HG02588 (cell line): Measurements from ENCODE around the gene SSBP4.

Source experiments
- ATAC-seq: cut with Tn5 transposase; IDR thresholded peaks from one replicate; pipeline ENCODE4 v1.9.1; 2021; ENCODE audit warnings: mild to moderate bottlenecking, moderate library complexity; ENCODE audit not compliant: unreplicated experiment

The SSBP4 gene

GRCh38 chr19:18419699-18420460 lies 682 bp downstream of the SSBP4 start:
- no peak for ATAC-seq

GRCh38 chr19:18420930-18421329 lies 1.7 kb downstream of the SSBP4 start:
- no peak for ATAC-seq

- no peak for ATAC-seq
These were observed 2.3 kb downstream of the SSBP4 start for GRCh38 chr19:18421371-18421959.

GRCh38 chr19:18422530-18423191 lies 3.5 kb downstream of the SSBP4 start:
- no peak for ATAC-seq

GRCh38 chr19:18423258-18424020 lies 4.2 kb downstream of the SSBP4 start:
- ATAC-seq: no peak

GRCh38 chr19:18424122-18424889 lies 5.1 kb downstream of the SSBP4 start:
- no peak for ATAC-seq

- no peak for ATAC-seq
These were observed 5.8 kb downstream of the SSBP4 start for GRCh38 chr19:18424890-18425514.

- ATAC-seq: no peak
These were observed 6.6 kb downstream of the SSBP4 start for GRCh38 chr19:18425515-18426415.

GRCh38 chr19:18426416-18426767 lies 7.2 kb downstream of the SSBP4 start:
- ATAC-seq: no peak

- ATAC-seq: no peak
These were observed 8.0 kb downstream of the SSBP4 start for GRCh38 chr19:18427080-18427742.

GRCh38 chr19:18427743-18428113 lies 8.5 kb downstream of the SSBP4 start:
- ATAC-seq: no peak

GRCh38 chr19:18428173-18428786 lies 9.1 kb downstream of the SSBP4 start:
- no peak for ATAC-seq

- peak; percentile 44 for ATAC-seq
These were observed 9.8 kb downstream of the SSBP4 start for GRCh38 chr19:18428787-18429674.

- no peak for ATAC-seq
These were observed 10.7 kb downstream of the SSBP4 start for GRCh38 chr19:18429717-18430416.

GRCh38 chr19:18430417-18431144 lies 11.4 kb downstream of the SSBP4 start:
- no peak for ATAC-seq
